HPDE6-E6E7 (cell line): Measurements from ENCODE around the gene SLC52A3.
"Not testable (repeated sequence)": the region's sequence is repeated elsewhere in the genome, so short reads cannot be mapped to it uniquely, and the experiment has no call there.

Experiments
- DNase-seq: peaks from one replicate; pipeline ENCODE4 v3.0.0; 2011; ENCODE audit warnings: missing footprints; ENCODE audit errors: extremely low spot score

SLC52A3 gene

GRCh38 chr20:728256-728944 lies 39.9 kb downstream of the SLC52A3 start:
- peak; percentile 45 for DNase-seq

GRCh38 chr20:726160-726559 lies 42.1 kb downstream of the SLC52A3 start:
- DNase-seq, result no peak

- no peak for DNase-seq
These were observed 42.8 kb downstream of the SLC52A3 start for GRCh38 chr20:725491-725890.

GRCh38 chr20:724797-725196 lies 43.5 kb downstream of the SLC52A3 start:
- not testable (repeated sequence) for DNase-seq

GRCh38 chr20:723756-724155 lies 44.5 kb downstream of the SLC52A3 start:
- DNase-seq, result peak; percentile 46

- no peak for DNase-seq
These were observed 45.3 kb downstream of the SLC52A3 start for GRCh38 chr20:722822-723644.

- DNase-seq, result no peak
These were observed 46.4 kb downstream of the SLC52A3 start for GRCh38 chr20:721876-722275.

GRCh38 chr20:719816-720215 lies 48.5 kb downstream of the SLC52A3 start:
- no peak for DNase-seq

- DNase-seq, result no peak
These were observed 49.2 kb downstream of the SLC52A3 start for GRCh38 chr20:719068-719467.

GRCh38 chr20:717832-718231 lies 50.5 kb downstream of the SLC52A3 start:
- no peak for DNase-seq

- no peak for DNase-seq
These were observed 51.0 kb downstream of the SLC52A3 start for GRCh38 chr20:717271-717670.

- DNase-seq, result no peak
These were observed 53.8 kb downstream of the SLC52A3 start for GRCh38 chr20:714453-714852.

GRCh38 chr20:711576-711975 lies 56.7 kb downstream of the SLC52A3 start:
- DNase-seq, result no peak

GRCh38 chr20:710780-711450 lies 57.4 kb downstream of the SLC52A3 start:
- no peak for DNase-seq
